Activated naive CD4-positive, alpha-beta T cell treated with anti-CD3 and anti-CD28 coated beads, Interleukin-2, amount 50 U/mL, for 24 hours (primary cell): ENCODE measurements around the gene ZNF580.
A peak's percentile ranks its signal among the peaks of the same experiment; 100 is the strongest.

Source experiments
- H3K27ac Mint-ChIP-seq: one replicate; pipeline ENCODE4 v1.8.0; 2021; ENCODE audit warnings: mild to moderate bottlenecking, mixed read lengths
- H3K27me3 Mint-ChIP-seq: one replicate; pipeline ENCODE4 v1.8.0; 2021; ENCODE audit warnings: mixed read lengths
- H3K36me3 Mint-ChIP-seq: one replicate; pipeline ENCODE4 v1.8.0; 2021; ENCODE audit warnings: mixed read lengths
- H3K4me1 Mint-ChIP-seq: one replicate; pipeline ENCODE4 v1.8.0; 2021; ENCODE audit warnings: mixed read lengths
- H3K4me3 Mint-ChIP-seq: one replicate; pipeline ENCODE4 v1.8.0; 2021; ENCODE audit warnings: mild to moderate bottlenecking, mixed read lengths
- H3K9me3 Mint-ChIP-seq: one replicate; pipeline ENCODE4 v1.8.0; 2021; ENCODE audit warnings: mixed read lengths

ZNF580 gene

DNA sequence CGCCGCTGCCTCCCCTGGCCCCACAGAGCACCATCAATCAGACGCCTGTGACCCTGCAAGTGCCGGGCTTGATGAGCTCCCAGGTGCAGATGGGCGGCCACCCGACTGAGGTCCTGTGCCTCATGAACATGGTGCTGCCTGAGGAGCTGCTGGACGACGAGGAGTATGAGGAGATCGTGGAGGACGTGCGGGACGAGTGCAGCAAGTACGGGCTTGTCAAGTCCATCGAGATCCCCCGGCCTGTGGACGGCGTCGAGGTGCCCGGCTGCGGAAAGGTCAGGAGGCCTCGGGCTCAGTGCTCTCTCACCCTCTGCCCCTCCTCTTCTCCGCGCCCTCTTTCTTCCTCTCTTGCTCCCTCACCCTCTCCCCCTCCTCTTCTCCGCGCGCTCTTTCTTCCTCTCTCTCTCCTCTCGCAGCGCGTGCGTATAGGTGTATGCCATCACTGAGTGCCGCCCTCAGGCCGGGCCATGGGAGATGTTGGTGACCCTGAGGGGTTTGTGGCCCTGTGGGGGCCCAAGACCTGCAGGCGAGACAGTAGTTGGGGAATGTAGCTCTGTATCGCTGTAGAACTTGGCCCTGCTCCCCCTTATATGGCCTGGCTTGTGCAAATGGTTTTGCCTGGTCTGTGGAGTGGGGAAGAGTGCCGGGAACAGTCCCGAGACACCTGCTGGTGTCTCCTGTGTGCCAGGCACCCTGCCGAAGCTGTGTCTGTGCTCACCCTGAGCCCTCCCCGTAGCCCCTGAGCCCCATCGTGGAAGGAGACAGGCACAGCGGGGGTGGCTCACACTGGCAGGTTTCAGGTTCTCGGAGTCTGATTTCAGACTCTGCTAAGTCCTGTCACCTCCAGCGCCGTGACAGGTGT is 28.8 kb downstream of the ZNF580 start:
- Mint-ChIP-seq H3K4me3 (no peak overlapping the region), H3K4me1 (peaks cover 31% of the 10 kb centered on the region), H3K36me3 (peaks cover 6% of the 10 kb centered on the region), H3K27me3 (no peaks in the 10 kb centered on the region), H3K9me3 (no peaks in the 10 kb centered on the region), H3K27ac (no peak overlapping the region)

DNA sequence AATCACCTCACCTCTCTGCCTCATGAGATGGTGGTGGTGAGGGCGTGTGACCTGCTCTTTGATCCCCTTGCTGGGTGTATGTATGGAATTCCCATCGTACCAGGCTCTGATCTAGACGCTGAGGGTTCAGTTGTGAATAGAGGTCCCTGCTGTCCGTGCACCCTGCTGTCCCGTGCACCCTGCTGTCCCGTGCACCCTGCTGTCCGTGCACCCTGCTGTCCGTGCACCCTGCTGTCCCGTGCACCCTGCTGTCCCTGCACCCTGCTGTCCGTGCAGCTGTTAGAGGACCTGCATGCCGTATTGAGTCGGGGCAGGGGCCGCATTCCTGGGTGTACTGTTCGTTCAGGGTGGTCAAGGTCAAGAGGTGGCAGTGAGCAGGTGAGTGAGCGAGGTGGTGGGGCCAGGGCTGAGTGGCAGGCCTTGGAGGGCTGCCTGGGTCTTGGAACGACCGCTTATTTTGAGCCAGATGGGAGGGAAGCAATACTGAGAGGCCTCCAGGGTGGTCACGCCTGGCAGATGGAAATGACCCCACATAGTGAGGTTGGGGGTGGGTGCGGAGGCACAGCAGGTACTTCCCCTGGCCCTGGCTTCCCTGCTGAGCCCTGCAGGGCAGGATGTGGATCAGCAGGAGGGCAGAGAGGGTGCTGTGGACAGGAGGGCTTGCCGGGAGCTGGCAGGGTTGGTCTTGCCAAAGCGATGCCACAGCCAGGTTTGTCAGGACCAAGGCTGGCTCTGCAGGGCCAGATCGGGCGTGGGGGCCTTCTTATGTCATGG is 29.7 kb downstream of the ZNF580 start:
- peaks cover 33% of the 10 kb centered on the region for H3K4me1 Mint-ChIP-seq
- H3K9me3 Mint-ChIP-seq = no peaks in the 10 kb centered on the region
- peaks cover 8% of the 10 kb centered on the region for H3K36me3 Mint-ChIP-seq
- no peak overlapping the region for H3K4me3 Mint-ChIP-seq
- no peaks in the 10 kb centered on the region for H3K27me3 Mint-ChIP-seq
- H3K27ac Mint-ChIP-seq = peak overlapping the region; percentile 55

DNA sequence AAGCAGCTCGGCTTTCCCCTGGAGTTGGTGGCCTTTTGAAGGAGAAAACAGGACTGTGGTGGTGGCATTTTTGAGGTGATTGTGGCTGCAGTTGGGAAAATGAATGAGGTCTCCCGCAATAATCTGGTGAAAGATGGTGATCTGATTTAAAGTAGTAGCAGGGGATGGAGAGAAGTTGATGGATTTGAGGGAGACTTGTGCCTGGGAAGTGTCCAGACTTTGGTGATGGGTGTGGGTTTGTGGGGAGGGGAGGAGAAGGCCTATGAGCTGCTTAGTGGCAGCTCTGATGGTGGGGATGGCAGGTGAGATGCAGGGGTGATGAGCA is 30.2 kb downstream of the ZNF580 start:
- Mint-ChIP-seq H3K27me3 (no peaks in the 10 kb centered on the region), H3K4me3 (no peak overlapping the region), H3K27ac (peak overlapping the region; percentile 32), H3K4me1 (peaks cover 39% of the 10 kb centered on the region), H3K9me3 (no peaks in the 10 kb centered on the region), H3K36me3 (peaks cover 9% of the 10 kb centered on the region)

DNA sequence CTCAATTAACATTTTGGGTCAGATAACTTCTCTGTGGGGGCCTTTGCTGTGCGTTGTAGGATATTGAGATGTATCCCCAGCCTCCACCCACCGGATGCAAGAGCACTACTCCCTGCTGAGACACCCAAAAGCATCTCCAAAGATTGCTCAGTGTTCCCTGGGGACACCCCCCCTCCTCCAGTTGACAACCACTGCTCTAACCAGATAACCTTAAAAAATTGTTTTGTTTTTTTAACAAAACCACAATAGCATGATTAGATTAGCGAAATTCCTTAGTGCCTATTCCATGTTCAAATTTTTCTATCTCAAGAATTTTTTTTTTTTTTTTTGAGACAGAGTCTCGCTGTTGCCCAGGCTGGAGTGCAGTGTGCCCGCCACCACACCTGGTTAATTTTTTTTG is 31.6 kb downstream of the ZNF580 start:
- Mint-ChIP-seq H3K27ac (peak overlapping the region; percentile 70), H3K4me1 (peaks cover 49% of the 10 kb centered on the region), H3K36me3 (peaks cover 9% of the 10 kb centered on the region), H3K9me3 (no peaks in the 10 kb centered on the region), H3K27me3 (no peaks in the 10 kb centered on the region), H3K4me3 (no peak overlapping the region)

DNA sequence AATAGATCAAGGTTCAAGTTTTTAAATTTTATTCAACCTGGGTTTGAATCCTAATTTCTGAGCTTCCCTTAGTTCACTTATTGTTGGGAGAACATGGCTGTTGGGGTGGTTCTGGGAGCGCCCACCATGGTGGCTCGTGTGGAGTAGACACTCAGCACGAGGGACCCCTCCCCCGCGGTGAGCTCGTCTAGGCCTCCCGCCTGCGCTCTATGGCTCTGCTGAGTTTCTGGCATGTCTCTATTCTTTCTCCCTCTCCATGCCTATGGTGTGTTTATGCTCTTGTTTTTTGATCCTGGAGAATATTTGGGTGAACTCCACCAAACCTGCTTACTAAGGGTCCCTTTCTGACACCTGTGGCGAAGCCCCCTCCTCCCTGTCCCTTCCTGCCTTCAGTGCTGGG is 32.7 kb downstream of the ZNF580 start:
- Mint-ChIP-seq H3K4me1 (peaks cover 60% of the 10 kb centered on the region), H3K9me3 (no peaks in the 10 kb centered on the region), H3K27ac (peak overlapping the region; percentile 71), H3K36me3 (peaks cover 9% of the 10 kb centered on the region), H3K27me3 (no peaks in the 10 kb centered on the region), H3K4me3 (peak overlapping the region; percentile 6)

DNA sequence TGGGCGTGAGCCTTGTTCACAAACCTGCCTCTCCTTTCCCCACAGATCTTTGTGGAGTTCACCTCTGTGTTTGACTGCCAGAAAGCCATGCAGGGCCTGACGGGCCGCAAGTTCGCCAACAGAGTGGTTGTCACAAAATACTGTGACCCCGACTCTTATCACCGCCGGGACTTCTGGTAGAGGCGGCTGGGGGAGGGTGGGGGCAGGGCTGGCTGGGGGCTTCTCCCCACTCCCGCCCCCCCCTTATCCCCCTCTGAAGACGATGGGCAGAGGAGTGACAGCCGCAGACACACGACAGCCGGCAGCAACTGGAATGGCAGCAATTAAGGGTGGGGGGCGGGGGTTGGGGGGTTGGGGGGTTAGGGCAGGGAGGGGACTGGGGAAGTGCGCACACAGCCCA is 33.1 kb downstream of the ZNF580 start:
- Mint-ChIP-seq H3K9me3 (no peaks in the 10 kb centered on the region), H3K36me3 (peaks cover 9% of the 10 kb centered on the region), H3K4me3 (peak overlapping the region; percentile 6), H3K27ac (peak overlapping the region; percentile 71), H3K4me1 (peaks cover 62% of the 10 kb centered on the region), H3K27me3 (no peaks in the 10 kb centered on the region)

GRCh38 chr19:55674459-55674840 is 33.6 kb downstream of the ZNF580 start:
- H3K4me3 Mint-ChIP-seq = peak overlapping the region; percentile 73
- no peaks in the 10 kb centered on the region for H3K9me3 Mint-ChIP-seq
- peaks cover 68% of the 10 kb centered on the region for H3K4me1 Mint-ChIP-seq
- peak overlapping the region; percentile 79 for H3K27ac Mint-ChIP-seq
- no peaks in the 10 kb centered on the region for H3K27me3 Mint-ChIP-seq
- H3K36me3 Mint-ChIP-seq = peaks cover 10% of the 10 kb centered on the region

DNA sequence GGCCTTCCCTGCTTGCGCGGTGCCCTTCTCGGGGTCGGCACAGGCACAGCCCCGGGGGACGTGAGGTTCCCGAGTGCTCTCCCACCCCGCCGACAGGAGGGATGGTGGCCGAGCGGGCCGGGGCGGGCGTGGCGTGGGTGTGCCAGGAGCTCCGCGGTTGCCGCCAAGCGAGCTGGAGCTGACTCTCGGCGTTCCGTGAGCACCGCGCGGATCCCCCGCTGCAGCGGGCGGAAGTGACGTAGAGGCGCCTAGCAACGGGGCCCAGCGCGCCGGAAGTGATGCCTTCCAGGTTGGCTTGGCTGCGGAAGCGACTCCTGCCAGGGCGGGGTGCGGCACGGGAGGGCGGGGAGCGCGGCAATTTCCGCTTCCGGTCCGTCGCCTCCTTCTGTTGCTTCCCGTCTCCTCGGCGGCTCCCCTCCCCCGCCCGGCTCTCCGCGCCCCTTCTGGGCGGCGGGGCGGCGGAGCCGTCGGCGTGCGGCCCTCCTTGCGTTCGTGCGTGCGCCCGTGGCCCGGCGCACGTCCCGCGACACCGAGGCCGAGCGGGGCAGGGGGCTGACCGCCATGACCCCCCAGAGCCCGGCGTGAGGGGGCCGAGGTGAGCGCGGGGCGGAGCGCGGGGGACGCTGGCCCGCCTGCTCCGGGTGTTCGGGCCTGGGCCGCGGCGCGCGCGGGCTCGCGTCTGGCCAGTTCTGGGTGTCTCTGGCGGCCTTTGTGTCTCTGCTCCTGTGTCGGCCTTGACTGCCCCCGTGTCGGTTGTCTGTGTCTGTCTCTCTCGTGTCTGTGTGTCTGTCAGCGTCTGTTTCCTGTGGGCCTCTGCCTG is 34.2 kb downstream of the ZNF580 start, which contains the start of gene EPN1:
EPN1 (plus strand) TSS at position 386 of the 820 bp plus-strand sequence. CDS start 3,402 bp downstream, outside the sequence.
- H3K4me3 Mint-ChIP-seq = peak within 1 kb of the TSS; percentile 100
- no peaks in the 10 kb centered on the region for H3K9me3 Mint-ChIP-seq
- H3K4me1 Mint-ChIP-seq = peaks cover 74% of the 10 kb centered on the region
- no peaks in the 10 kb centered on the region for H3K27me3 Mint-ChIP-seq
- peaks cover 12% of the 10 kb centered on the region for H3K36me3 Mint-ChIP-seq
- H3K27ac Mint-ChIP-seq = peak within 1 kb of the TSS; percentile 98

- Mint-ChIP-seq H3K27me3 (no peaks in the 10 kb centered on the region), H3K9me3 (no peaks in the 10 kb centered on the region), H3K36me3 (peaks cover 12% of the 10 kb centered on the region), H3K27ac (peak overlapping the region; percentile 98), H3K4me3 (peak overlapping the region; percentile 100), H3K4me1 (peaks cover 77% of the 10 kb centered on the region)
Observed at GRCh38 chr19:55675661-55676354, 35.0 kb downstream of the ZNF580 start.

GRCh38 chr19:55676383-55676782 is 35.6 kb downstream of the ZNF580 start:
- Mint-ChIP-seq H3K27ac (no peak overlapping the region), H3K4me1 (peaks cover 71% of the 10 kb centered on the region), H3K27me3 (no peaks in the 10 kb centered on the region), H3K36me3 (peaks cover 10% of the 10 kb centered on the region), H3K9me3 (no peaks in the 10 kb centered on the region), H3K4me3 (peak overlapping the region; percentile 100)

DNA sequence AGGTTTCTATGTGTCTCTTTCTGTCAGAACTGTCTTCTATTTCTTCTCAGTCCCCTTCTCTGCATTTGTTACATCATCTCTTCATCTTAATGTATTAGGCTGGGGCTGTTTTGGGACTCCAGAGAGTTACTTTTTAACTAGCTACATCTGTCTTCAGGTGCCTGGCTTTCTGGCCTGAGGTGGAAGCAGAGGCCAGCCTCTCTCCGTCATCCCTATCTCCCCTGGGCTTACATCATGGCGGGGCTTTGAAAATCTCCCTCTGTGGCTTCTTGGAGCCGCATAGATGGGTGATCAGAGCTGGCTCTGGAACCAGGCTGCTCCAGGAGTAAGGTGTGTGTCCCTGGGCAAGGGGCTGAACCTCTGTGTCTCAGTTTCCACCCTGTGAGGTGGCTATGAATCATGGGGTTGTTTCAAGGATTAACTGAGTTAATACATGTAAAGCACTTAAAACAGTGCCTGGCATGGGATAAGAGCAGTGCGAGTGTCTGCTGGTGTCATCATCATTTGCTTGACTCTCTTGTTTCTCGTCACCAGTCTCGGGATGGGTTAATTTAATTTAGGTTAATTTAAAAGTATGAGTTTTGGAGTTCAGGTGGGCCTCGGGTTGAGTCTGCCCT is 36.2 kb downstream of the ZNF580 start:
- peaks cover 69% of the 10 kb centered on the region for H3K4me1 Mint-ChIP-seq
- H3K27ac Mint-ChIP-seq = no peak overlapping the region
- no peaks in the 10 kb centered on the region for H3K27me3 Mint-ChIP-seq
- H3K9me3 Mint-ChIP-seq = no peaks in the 10 kb centered on the region
- H3K36me3 Mint-ChIP-seq = peaks cover 10% of the 10 kb centered on the region
- H3K4me3 Mint-ChIP-seq = peak overlapping the region; percentile 100

GRCh38 chr19:55677572-55678028 is 36.8 kb downstream of the ZNF580 start:
- H3K4me1 Mint-ChIP-seq = peaks cover 66% of the 10 kb centered on the region
- no peaks in the 10 kb centered on the region for H3K9me3 Mint-ChIP-seq
- H3K4me3 Mint-ChIP-seq = peak overlapping the region; percentile 54
- H3K27ac Mint-ChIP-seq = peak overlapping the region; percentile 26
- no peaks in the 10 kb centered on the region for H3K27me3 Mint-ChIP-seq
- H3K36me3 Mint-ChIP-seq = peaks cover 10% of the 10 kb centered on the region

DNA sequence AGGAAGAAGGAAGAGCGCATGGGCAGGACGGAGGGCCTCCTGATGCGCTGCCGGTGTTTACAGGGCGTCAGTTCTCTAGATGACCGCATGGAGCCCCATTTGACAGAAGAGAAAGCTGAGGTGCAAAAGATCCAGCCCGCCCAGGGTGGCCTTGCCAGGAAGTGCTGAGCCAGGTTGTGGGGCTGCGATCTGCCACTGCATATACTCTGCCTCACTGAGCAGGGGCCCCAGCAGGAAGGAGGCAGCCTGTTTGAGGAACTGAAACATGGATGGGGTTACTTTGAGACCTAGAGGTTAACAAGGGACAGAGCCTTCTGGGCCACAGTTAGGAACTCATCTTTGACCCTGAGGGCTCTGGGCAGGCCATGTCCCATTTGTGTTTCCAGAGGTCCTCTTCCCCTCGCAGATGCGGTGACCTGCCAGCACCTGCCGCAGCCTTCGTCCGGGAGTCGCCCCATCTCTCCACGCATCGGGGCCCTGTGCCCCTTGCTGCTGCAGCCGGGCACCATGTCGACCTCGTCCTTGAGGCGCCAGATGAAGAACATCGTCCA is 37.4 kb downstream of the ZNF580 start:
- Mint-ChIP-seq H3K27me3 (no peaks in the 10 kb centered on the region), H3K27ac (no peak overlapping the region), H3K4me3 (no peak overlapping the region), H3K4me1 (peaks cover 64% of the 10 kb centered on the region), H3K9me3 (no peaks in the 10 kb centered on the region), H3K36me3 (peaks cover 10% of the 10 kb centered on the region)
